ENCODE measurements around the gene GAB2. TPM values are rescaled to one million over a fixed set of nuclear protein-coding genes. Genes with fewer than 3 reads are reported as not detected.
"Not testable (repeated sequence)": the region's sequence is repeated elsewhere in the genome, so short reads cannot be mapped to it uniquely, and the experiment has no call there.

Gene GAB2
- total RNA-seq, 5 donors from 2014 or later (not counting 1 experiment from before 2014, with no cell fraction given): 5.4 to 17.2 (median 8.8) TPM

- POLR2A ChIA-PET: no interaction called here
- DNase-seq (no peak), ATAC-seq (replicated peaks in 1 of 4) (no peak)
- H3K4me3 Mint-ChIP-seq: no peak overlapping the region
- H3K4me1 Mint-ChIP-seq: peaks cover 0 to 2% (median 0%) of the 10 kb centered on the region in 3 donors
- H3K27ac Mint-ChIP-seq: no peak overlapping the region
- no peaks in the 10 kb centered on the region for H3K36me3 ChIP-seq (ENCODE audit: control insufficient read depth in 2 of 2, extremely low read depth in 1 of 2, insufficient read depth in 1 of 2, low read length in 1 of 2)
- H3K9me3 ChIP-seq: no peaks in the 10 kb centered on the region
- peaks cover 4 to 23% (median 16%) of the 10 kb centered on the region in 3 donors for H3K9me3 Mint-ChIP-seq
- WGBS (ENCODE audit: insufficient coverage): no CpG with 5 or more reads among the region's 3 CpGs
- peaks cover 34% of the 10 kb centered on the region for H3K36me3 Mint-ChIP-seq
- no peaks in the 10 kb centered on the region for H3K27me3 ChIP-seq (replicated peaks in 1 of 2; ENCODE audit: control insufficient read depth in 2 of 2, extremely low read depth in 1 of 2, insufficient read depth in 2 of 2, low read length in 1 of 2)
- no peaks in the 10 kb centered on the region for H3K27me3 Mint-ChIP-seq
- H3K27ac ChIP-seq (ENCODE audit: low read length): no peak overlapping the region
- no peaks in the 10 kb centered on the region for H3K4me1 ChIP-seq (ENCODE audit: control insufficient read depth in 1 of 2, extremely low read depth in 1 of 2, insufficient read depth in 2 of 2, low read length in 2 of 2)
- CTCF ChIA-PET: interaction anchor here in 1 of 2 donors (1.1 kb wide), 1 partner anchor 10 kb away, joined by 4 read pairs; no protein-coding TSS in a partner anchor
- no peak overlapping the region for H3K4me3 ChIP-seq (ENCODE audit: control insufficient read depth in 1 of 2, extremely low read depth in 1 of 2, low read length in 1 of 2)
These were observed 141.3 kb downstream of the GAB2 start for GRCh38 chr11:78276311-78276710.

DNA sequence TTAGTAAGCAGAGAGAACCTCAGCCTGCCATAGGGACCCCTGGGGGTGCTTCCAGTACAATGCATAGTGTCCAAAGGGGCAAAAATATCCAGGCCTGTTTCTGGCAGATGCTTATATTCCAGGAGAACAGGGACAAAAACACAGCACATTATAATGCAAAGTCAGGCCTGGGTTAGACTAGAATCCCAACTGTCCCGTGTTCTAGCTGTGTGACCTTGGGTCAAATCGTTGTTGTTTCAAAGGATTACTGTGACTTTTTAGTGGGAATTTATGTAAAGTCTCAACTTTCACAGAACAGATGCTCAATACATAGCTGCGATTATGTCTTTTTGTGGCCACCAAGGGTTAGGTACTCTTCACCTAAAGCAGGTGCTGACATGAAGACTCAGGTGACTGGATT, 142.9 kb downstream of the GAB2 start:
- no peak overlapping the region for H3K27ac ChIP-seq (ENCODE audit: low read length)
- H3K4me3 ChIP-seq (ENCODE audit: control insufficient read depth in 1 of 2, extremely low read depth in 1 of 2, low read length in 1 of 2): no peak overlapping the region
- no peaks in the 10 kb centered on the region for H3K9me3 ChIP-seq
- Mint-ChIP-seq H3K36me3 (peaks cover 27% of the 10 kb centered on the region), H3K27me3 (no peaks in the 10 kb centered on the region), H3K9me3 (peaks cover 4 to 23% (median 16%) of the 10 kb centered on the region in 3 donors), H3K27ac (no peak overlapping the region), H3K4me3 (no peak overlapping the region), H3K4me1 (peaks cover 0 to 2% (median 0%) of the 10 kb centered on the region in 3 donors)
- ATAC-seq (replicated peaks in 1 of 4): no peak
- ChIA-PET POLR2A (interaction anchor here in 1 of 2 donors (0.6 kb wide), 1 partner anchor 11 kb away, joined by 6 read pairs; no protein-coding TSS in a partner anchor), CTCF (no interaction called here)
- WGBS (ENCODE audit: insufficient coverage): no CpG with 5 or more reads among the region's 3 CpGs
- H3K27me3 ChIP-seq (replicated peaks in 1 of 2; ENCODE audit: control insufficient read depth in 2 of 2, extremely low read depth in 1 of 2, insufficient read depth in 2 of 2, low read length in 1 of 2): no peaks in the 10 kb centered on the region
- no peak for DNase-seq
- no peaks in the 10 kb centered on the region for H3K36me3 ChIP-seq (ENCODE audit: control insufficient read depth in 2 of 2, extremely low read depth in 1 of 2, insufficient read depth in 1 of 2, low read length in 1 of 2)
- H3K4me1 ChIP-seq (ENCODE audit: control insufficient read depth in 1 of 2, extremely low read depth in 1 of 2, insufficient read depth in 2 of 2, low read length in 2 of 2): no peaks in the 10 kb centered on the region

GRCh38 chr11:78272625-78273269, 144.9 kb downstream of the GAB2 start:
- WGBS (ENCODE audit: insufficient coverage): 85% methylated on average over 6 of the region's 6 CpGs
- CTCF ChIA-PET; ATAC-seq (replicated peaks in 1 of 4); H3K27ac ChIP-seq (ENCODE audit: low read length); H3K4me1 Mint-ChIP-seq; H3K4me3 ChIP-seq (ENCODE audit: control insufficient read depth in 1 of 2, extremely low read depth in 1 of 2, low read length in 1 of 2); H3K4me3 Mint-ChIP-seq; H3K27me3 ChIP-seq (replicated peaks in 1 of 2; ENCODE audit: control insufficient read depth in 2 of 2, extremely low read depth in 1 of 2, insufficient read depth in 2 of 2, low read length in 1 of 2); H3K27ac Mint-ChIP-seq; H3K27me3 Mint-ChIP-seq; H3K9me3 ChIP-seq; POLR2A ChIA-PET; H3K36me3 ChIP-seq (ENCODE audit: control insufficient read depth in 2 of 2, extremely low read depth in 1 of 2, insufficient read depth in 1 of 2, low read length in 1 of 2); H3K4me1 ChIP-seq (ENCODE audit: control insufficient read depth in 1 of 2, extremely low read depth in 1 of 2, insufficient read depth in 2 of 2, low read length in 2 of 2); DNase-seq: not testable (repeated sequence)
- Mint-ChIP-seq H3K36me3 (peaks cover 32% of the 10 kb centered on the region), H3K9me3 (peaks cover 4 to 23% (median 16%) of the 10 kb centered on the region in 3 donors)

- H3K27ac Mint-ChIP-seq; H3K27ac ChIP-seq (ENCODE audit: low read length); H3K4me1 ChIP-seq (ENCODE audit: control insufficient read depth in 1 of 2, extremely low read depth in 1 of 2, insufficient read depth in 2 of 2, low read length in 2 of 2); CTCF ChIA-PET; ATAC-seq (replicated peaks in 1 of 4); H3K27me3 Mint-ChIP-seq; H3K4me3 Mint-ChIP-seq; H3K27me3 ChIP-seq (replicated peaks in 1 of 2; ENCODE audit: control insufficient read depth in 2 of 2, extremely low read depth in 1 of 2, insufficient read depth in 2 of 2, low read length in 1 of 2); H3K4me3 ChIP-seq (ENCODE audit: control insufficient read depth in 1 of 2, extremely low read depth in 1 of 2, low read length in 1 of 2); DNase-seq; POLR2A ChIA-PET; H3K36me3 ChIP-seq (ENCODE audit: control insufficient read depth in 2 of 2, extremely low read depth in 1 of 2, insufficient read depth in 1 of 2, low read length in 1 of 2); H3K9me3 ChIP-seq; H3K4me1 Mint-ChIP-seq: not testable (repeated sequence)
- H3K9me3 Mint-ChIP-seq: peaks cover 4 to 23% (median 16%) of the 10 kb centered on the region in 3 donors
- no CpG with 5 or more reads among the region's 2 CpGs for WGBS (ENCODE audit: insufficient coverage)
- peaks cover 32% of the 10 kb centered on the region for H3K36me3 Mint-ChIP-seq
These were observed 145.8 kb downstream of the GAB2 start for GRCh38 chr11:78271801-78272200.

DNA sequence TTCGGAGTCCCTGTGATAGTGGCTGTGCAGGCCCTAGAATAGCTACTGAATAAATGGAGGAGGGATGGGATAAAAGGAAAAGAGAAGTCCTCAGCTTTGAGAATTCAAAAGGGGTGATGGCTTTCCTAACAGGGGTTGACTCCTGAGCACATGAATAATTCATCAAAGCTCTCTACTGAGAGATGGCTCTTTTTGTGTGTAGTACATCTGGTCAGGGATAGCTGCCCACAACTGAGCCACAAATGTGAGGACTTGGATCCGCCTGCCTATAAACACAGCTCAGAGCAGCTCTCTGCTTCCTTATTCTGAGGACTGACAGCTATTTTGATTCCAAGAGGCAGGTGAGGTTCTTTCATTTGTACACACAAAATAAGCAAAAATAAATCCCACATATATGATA, 146.6 kb downstream of the GAB2 start:
- CTCF ChIA-PET: no interaction called here

GRCh38 chr11:78269806-78270205, 147.8 kb downstream of the GAB2 start:
- no peak overlapping the region for H3K27ac ChIP-seq (ENCODE audit: low read length)
- peaks cover 4 to 23% (median 16%) of the 10 kb centered on the region in 3 donors for H3K9me3 Mint-ChIP-seq
- no peaks in the 10 kb centered on the region for H3K9me3 ChIP-seq
- no peak overlapping the region for H3K27ac Mint-ChIP-seq
- H3K36me3 ChIP-seq (ENCODE audit: control insufficient read depth in 2 of 2, extremely low read depth in 1 of 2, insufficient read depth in 1 of 2, low read length in 1 of 2): no peaks in the 10 kb centered on the region
- no peaks in the 10 kb centered on the region for H3K4me1 ChIP-seq (ENCODE audit: control insufficient read depth in 1 of 2, extremely low read depth in 1 of 2, insufficient read depth in 2 of 2, low read length in 2 of 2)
- H3K27me3 Mint-ChIP-seq: peaks cover 0 to 1% of the 10 kb centered on the region in 2 donors
- ATAC-seq (replicated peaks in 1 of 4): no peak
- POLR2A ChIA-PET: no interaction called here
- CTCF ChIA-PET: no interaction called here
- no peak overlapping the region for H3K4me3 ChIP-seq (ENCODE audit: control insufficient read depth in 1 of 2, extremely low read depth in 1 of 2, low read length in 1 of 2)
- H3K27me3 ChIP-seq (replicated peaks in 1 of 2; ENCODE audit: control insufficient read depth in 2 of 2, extremely low read depth in 1 of 2, insufficient read depth in 2 of 2, low read length in 1 of 2): no peaks in the 10 kb centered on the region
- H3K4me1 Mint-ChIP-seq: peaks cover 0 to 4% (median 3%) of the 10 kb centered on the region in 3 donors
- no peak for DNase-seq
- 87% methylated on average over 5 of the region's 7 CpGs for WGBS (ENCODE audit: insufficient coverage)
- peaks cover 29% of the 10 kb centered on the region for H3K36me3 Mint-ChIP-seq
- no peak overlapping the region for H3K4me3 Mint-ChIP-seq

More for the DNA sequence above, 146.6 kb downstream of the GAB2 start:
- H3K27ac ChIP-seq (ENCODE audit: low read length): no peak overlapping the region
- Mint-ChIP-seq H3K4me1 (peaks cover 0 to 4% (median 3%) of the 10 kb centered on the region in 3 donors), H3K36me3 (peaks cover 32% of the 10 kb centered on the region), H3K9me3 (peaks cover 4 to 23% (median 16%) of the 10 kb centered on the region in 3 donors), H3K27me3 (peaks cover 0 to 1% of the 10 kb centered on the region in 2 donors), H3K27ac (no peak overlapping the region), H3K4me3 (no peak overlapping the region)
- H3K4me1 ChIP-seq (ENCODE audit: control insufficient read depth in 1 of 2, extremely low read depth in 1 of 2, insufficient read depth in 2 of 2, low read length in 2 of 2): no peaks in the 10 kb centered on the region
- no peaks in the 10 kb centered on the region for H3K27me3 ChIP-seq (replicated peaks in 1 of 2; ENCODE audit: control insufficient read depth in 2 of 2, extremely low read depth in 1 of 2, insufficient read depth in 2 of 2, low read length in 1 of 2)
- DNase-seq (no peak), ATAC-seq (replicated peaks in 1 of 4) (no peak)
- H3K36me3 ChIP-seq (ENCODE audit: control insufficient read depth in 2 of 2, extremely low read depth in 1 of 2, insufficient read depth in 1 of 2, low read length in 1 of 2): no peaks in the 10 kb centered on the region
- H3K9me3 ChIP-seq: no peaks in the 10 kb centered on the region
- 100% methylated on average over 1 of the region's 2 CpGs for WGBS (ENCODE audit: insufficient coverage)
- POLR2A ChIA-PET: no interaction called here
- no peak overlapping the region for H3K4me3 ChIP-seq (ENCODE audit: control insufficient read depth in 1 of 2, extremely low read depth in 1 of 2, low read length in 1 of 2)

Data from T-cell (primary cell).